Left hindlimb (tissue), 1 donor: Measurements from ENCODE around the gene SPA17.

Experiments used
- DNase-seq: peaks from one replicate; pipeline ENCODE4 v3.0.0-alpha.2; 2018

SPA17 gene

DNA sequence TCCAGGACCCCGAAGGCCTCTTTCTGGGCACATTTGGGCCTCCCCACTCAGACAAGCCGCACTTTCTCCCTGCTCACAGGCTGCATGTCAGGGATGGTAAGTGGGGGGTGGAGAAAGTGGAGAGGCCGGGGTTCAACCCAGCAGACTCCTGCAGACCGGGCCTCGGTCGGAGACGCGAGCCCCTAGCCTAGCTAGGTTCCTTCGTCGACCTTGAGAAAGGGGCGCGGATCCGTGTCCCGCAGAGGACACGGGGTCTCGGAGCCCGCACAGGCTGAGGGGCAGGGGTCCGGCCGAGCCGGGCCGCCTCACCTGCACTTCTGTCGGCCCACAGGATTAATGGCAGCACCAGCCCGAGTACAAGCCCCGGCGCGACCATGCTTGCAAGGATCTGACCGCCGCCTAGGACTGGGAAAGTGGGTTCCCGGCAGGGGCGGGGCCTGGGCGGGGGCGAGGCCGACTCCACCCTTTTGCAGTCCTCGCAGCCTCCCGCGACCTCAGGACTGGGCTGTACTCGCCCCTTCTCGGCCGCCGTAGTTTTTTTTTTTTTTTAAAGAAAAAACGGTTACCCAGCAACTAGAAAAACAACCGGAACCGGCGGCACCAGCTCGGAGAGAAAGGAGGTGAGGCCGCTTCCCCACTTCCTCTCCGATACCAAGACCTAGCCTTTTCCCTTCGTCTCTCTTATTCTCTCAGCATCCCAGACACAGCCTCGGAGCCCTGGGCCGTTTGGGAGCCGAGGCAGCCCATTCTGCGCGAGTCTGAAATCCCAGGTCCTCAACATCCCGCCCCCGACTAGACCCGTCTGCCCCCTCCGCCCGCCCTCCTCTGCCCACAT lies at the start of gene SPA17, which contains the start of gene SIAE:
SPA17 (plus strand) TSS at position 572 of the 835 bp plus-strand sequence. CDS start 1,361 bp downstream, outside the sequence.
SIAE (minus strand) TSS at position 407 of the 835 bp plus-strand sequence; CDS start at position 376, 31 bp downstream.
- DNase-seq, result peak; percentile 96

DNA sequence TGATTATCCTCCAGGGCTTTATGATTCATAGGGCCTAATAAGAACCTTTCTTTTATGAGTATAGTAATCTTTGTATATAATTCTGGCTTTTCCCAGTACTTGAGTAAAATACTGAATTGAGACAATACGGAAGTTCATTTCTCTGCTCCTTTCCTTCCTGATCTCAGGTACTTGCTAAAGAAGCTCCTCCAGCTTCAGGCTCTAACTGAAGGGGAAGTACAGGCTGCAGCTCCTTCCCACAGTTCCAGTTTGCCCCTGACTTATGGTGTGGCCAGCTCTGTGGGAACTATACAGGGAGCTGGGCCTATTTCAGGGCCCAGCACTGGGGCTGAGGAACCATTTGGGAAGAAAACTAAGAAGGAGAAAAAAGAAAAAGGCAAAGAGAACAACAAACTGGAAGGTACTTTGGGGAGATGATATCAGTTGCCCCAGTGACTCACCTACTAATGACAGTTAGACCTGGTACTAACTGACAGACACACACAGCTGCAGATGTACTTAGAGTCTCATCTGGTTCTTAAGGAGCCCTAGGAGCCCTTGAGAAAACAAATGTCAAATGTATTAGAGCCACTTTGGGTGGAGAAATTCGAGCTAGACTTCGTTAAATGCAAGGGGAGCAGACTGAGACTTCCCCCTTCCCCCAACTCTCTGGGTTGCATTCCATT lies 48.1 kb upstream of the SPA17 start:
- DNase-seq, result no peak

- DNase-seq, result no peak
These were observed 46.2 kb upstream of the SPA17 start for GRCh38 chr11:124627546-124627945.

DNA sequence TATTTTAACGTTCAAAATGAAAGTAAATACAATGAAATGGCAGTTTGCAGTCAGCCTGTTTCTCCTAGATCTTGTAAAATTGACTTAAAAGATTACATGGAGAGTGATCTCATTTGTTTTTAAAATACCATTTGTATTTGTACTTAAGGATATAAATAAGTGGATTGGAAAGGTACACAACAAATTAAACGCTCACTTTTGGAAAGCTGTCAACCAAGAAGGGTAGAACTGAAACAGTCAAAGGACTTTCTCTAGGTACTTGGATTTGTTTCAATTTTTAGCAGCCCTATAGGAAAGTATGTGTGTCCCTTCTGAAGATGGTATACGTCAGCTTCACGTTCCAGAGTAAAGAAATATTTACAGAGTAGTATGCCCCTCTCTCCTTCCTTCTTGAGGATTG lies 43.7 kb upstream of the SPA17 start:
- no peak for DNase-seq

- DNase-seq, result no peak
These were observed 40.3 kb upstream of the SPA17 start for GRCh38 chr11:124633355-124633754.

DNA sequence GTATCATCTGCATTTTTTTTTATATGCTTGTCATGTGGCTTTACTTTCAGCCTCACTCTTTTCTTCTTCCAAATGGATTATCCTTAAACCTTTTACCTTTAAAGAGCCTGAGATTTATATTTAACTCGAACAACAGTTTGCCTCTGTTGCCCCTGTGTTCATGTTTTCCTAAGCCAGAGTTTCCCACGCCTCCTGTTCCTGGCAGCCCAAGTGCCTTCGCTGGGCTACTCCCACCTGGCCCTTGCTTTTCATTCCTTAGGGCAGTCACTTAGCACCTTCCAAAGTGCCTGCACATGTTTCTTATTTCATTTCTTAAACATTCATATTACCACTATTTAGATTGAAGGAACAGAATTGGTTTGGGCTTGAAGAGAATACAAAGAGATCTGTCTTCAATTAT lies 37.8 kb upstream of the SPA17 start:
- no peak for DNase-seq

DNA sequence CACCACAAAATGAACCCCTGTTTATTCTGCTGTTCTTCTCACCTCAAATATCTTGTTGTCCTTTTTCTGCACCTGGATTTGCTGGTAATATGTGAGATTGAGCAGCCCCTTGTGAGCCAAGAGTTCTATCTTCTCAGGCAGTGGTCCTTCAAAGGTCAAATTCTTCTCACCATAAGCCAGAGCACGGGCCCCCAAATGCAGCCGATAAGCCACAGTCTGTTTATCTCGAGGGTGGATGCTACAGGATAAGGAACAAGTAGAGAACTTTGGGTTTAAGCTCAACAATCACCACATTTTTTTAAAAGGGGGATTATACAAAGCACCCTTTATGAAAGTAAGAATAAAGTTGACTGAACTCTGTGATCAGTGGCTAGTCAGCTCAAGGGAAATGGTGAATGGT lies 35.2 kb upstream of the SPA17 start:
- no peak for DNase-seq

DNA sequence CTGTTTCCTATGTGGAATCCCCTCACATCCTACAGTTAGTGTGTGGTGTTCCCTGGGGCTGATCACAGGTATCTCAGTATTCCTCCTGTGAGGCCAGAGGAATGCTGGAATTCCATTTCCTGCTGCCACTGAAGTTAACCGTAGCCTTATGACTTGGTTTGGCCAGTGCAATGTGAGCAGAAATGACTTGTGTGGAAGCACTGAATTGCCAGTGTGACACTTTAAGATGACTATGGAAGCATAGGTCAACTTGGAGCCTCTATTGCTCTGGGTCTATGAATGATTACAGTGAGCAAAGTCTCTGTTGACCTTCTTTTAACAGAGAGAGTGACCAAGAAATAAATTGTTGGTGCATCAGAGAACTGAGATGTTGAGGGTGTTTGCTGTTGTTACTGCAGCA lies 34.5 kb upstream of the SPA17 start:
- DNase-seq, result no peak

GRCh38 chr11:124640666-124641065 lies 33.0 kb upstream of the SPA17 start:
- no peak for DNase-seq

GRCh38 chr11:124642628-124643027 lies 31.1 kb upstream of the SPA17 start:
- no peak for DNase-seq

DNA sequence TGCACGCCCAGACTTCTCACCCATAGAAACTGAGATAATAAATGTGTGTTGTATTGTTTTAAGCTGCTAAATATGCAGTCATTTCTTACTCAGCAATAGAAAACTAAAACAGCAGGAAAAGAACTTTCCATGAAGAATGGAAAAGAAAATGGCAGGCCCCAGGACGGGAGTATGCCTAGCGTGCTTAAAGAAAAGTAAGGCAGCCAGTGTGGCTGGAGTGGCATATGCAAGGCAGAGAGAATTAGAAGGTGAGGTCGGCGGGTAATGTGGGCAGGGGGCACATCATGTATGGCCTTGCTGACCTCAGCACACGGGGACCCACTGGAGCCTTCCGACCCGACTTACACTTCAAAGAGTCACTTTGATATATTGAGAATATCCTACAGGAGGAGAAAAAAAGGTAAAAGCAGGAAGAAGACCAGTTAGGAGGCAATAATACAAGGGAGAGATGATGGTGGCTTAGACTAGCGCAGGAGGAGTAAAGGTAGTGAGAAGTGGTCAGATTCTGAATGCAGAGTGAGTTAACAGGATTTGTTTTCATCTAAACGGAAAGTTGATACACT lies 30.6 kb upstream of the SPA17 start:
- no peak for DNase-seq

GRCh38 chr11:124643605-124644425 lies 29.9 kb upstream of the SPA17 start:
- no peak for DNase-seq

- DNase-seq, result peak; percentile 66
These were observed 29.1 kb upstream of the SPA17 start for GRCh38 chr11:124644426-124645280.

DNA sequence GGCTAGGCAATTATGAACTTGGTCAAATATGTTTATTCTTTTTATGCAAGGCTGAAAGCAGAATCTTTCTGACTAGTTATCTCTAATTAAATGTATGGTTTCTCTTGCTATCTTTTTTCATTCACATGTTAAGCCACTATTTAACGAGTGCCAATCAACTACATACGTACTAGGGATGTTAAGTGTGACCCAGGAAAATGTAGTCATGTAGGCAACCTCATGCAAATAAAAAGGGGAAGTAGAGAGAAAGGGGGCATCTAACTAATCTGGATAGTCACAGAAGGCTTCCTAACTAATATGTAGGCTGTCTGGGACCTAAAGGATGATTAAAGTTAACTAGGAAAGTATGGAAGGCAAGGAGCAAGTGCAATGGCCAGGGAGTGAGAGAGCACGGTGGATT lies 27.6 kb upstream of the SPA17 start:
- no peak for DNase-seq

DNA sequence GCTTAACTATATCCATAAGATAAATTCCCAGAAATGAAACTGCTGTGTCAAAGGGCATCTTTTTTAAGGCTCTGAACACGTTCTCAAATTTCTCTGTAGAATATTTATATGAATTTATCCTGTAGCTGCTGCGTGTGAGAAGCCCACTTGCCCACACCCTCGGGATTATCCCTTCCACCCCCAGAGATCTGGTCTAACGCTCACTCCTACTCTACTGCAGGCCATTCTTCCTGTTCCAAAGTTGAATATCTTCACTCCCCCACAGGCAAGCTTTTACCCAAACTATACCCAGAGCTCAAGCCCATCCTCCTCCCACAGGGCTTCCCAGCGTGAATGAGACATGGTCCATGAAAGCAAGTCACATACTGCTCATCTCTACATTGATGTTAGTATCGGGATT lies 25.1 kb upstream of the SPA17 start:
- no peak for DNase-seq

DNA sequence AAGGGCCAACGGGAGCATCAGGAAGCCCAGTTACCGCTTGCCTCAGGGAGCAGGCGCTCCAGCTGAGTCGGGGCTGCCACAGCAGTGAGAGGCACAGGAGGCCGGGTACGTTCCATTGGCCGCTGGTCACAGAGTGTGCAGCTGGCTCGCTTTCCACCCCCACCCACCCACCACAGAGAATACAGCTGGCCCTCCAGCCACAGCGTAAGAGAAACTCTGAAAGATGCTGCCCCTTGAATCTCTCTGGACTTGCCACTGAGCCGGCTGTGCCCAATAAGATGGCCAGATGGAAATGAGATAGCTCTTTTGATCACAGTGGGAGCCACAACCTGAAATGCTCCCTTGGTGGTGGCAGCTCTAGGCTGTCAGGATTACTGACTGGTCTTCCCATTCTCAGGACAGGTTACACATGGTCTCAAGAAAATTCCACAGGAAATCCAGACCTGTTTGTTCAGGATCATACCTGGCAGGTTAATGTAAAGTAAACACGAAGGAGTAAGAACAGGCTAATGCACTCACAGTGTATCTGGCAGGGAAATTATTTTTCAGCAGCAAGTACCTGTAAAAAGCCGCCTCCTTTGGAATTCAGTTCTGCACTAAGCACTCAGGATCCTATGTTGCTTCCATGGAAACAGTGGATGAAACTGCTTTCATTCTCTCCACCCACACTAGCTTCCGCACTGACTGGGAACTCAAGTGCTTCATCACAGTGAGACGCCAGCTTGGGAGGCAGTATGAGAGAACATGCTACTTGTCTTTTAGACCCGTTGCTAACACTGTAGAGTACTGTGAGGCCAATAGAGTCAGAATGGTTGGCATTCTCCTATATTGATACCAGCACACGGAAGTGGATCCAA lies 16.7 kb upstream of the SPA17 start:
- no peak for DNase-seq

- DNase-seq, result no peak
These were observed 15.8 kb upstream of the SPA17 start for GRCh38 chr11:124657904-124658303.

- DNase-seq, result no peak
These were observed 15.2 kb upstream of the SPA17 start for GRCh38 chr11:124658501-124658900.

DNA sequence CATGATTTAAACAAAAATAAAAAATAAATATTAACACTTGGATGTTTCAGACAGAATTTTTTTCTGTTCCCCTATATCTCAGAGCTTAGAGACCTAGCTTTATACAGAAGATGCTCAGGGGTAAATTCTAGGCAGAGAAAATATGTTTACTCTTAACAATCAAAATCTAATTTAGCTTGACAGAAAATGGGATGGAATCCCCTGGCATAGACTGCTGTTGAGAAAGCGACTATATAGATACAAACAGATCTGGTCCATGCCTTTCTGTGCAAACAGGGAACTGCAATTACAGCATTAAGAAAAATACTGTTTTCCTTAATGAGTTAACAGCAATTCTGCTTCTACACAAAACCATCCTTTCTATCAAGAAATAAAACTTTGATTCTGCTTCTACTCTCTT lies 14.7 kb upstream of the SPA17 start:
- DNase-seq, result no peak

- DNase-seq, result no peak
These were observed 12.2 kb upstream of the SPA17 start for GRCh38 chr11:124661553-124661952.

- no peak for DNase-seq
These were observed 11.6 kb upstream of the SPA17 start for GRCh38 chr11:124662106-124662505.
